HUES48 (cell line): ENCODE measurements around the gene ECHS1.

Source experiments
- H3K27ac ChIP-seq: one replicate; pipeline ENCODE4 v1.7.0; 2013; ENCODE audit warnings: low read depth, low read length, inconsistent platforms
- H3K27me3 ChIP-seq: 2 replicates; pipeline ENCODE4 v1.6.1; 2013; ENCODE audit warnings: mild to moderate bottlenecking, low read length; ENCODE audit not compliant: control insufficient read depth, insufficient read depth
- H3K36me3 ChIP-seq: 2 replicates; pipeline ENCODE4 v1.6.1; 2013; ENCODE audit warnings: low read length; ENCODE audit not compliant: control insufficient read depth, insufficient read depth
- H3K4me1 ChIP-seq: 2 replicates; pipeline ENCODE4 v1.6.1; 2013; ENCODE audit warnings: mild to moderate bottlenecking, low read length; ENCODE audit not compliant: control insufficient read depth, insufficient read depth
- H3K4me3 ChIP-seq: 2 replicates; pipeline ENCODE4 v1.5.1; 2013; ENCODE audit warnings: mild to moderate bottlenecking, low read depth, low read length
- H3K9ac ChIP-seq: 2 replicates; pipeline ENCODE4 v1.6.1; 2013; ENCODE audit warnings: mild to moderate bottlenecking, low read depth, low read length, moderate library complexity
- H3K9me3 ChIP-seq: 2 replicates; pipeline ENCODE4 v1.6.1; 2013; ENCODE audit warnings: low read length; ENCODE audit not compliant: control insufficient read depth, insufficient read depth

Gene ECHS1

DNA sequence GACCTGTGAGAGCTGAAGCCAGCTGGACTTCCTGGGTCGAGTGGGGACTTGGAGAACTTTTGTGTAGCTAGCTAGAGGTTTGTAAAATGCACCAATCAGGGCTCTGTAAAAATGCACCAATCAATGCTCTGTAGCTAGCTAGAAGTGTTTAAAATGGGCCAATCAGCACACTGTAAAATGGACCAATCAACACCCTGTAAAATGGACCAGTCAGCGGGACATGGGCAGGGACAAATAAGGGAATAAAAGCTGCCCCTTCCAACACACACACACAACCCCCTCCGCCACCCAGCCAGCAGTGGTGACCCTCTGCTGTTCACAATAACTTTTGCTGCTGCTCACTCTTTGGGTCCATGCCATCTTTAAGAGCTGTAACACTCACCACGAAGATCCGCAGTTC, 57.3 kb downstream of the ECHS1 start:
- Histone ChIP-seq H3K27ac (no peak overlapping the region), H3K36me3 (peaks cover 18% of the 10 kb centered on the region), H3K4me1 (no peaks in the 10 kb centered on the region), H3K27me3 (peaks cover 9% of the 10 kb centered on the region), H3K9me3 (no peaks in the 10 kb centered on the region), H3K9ac (no peak overlapping the region), H3K4me3 (no peak overlapping the region)

DNA sequence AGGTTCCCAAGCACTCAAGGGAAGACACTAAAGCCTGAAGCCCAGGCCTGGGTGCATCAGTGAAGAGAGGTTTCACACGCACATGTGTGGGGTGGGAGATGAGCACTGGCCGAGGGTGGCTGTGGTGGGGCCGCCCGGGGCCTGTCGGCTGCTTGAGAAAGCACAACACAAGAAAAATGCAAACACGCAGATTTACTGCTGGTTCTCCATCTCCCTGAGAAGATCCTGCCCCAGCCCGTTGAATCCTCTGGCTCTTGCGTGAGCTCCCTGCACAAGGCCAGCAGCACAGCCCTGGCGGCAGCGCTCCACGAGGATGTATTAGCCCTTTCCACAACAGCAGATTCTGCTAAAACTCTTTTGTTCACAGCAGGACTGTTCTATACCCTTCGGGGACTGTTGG, 58.2 kb downstream of the ECHS1 start:
- no peak overlapping the region for H3K27ac ChIP-seq
- H3K9ac ChIP-seq, result no peak overlapping the region

DNA sequence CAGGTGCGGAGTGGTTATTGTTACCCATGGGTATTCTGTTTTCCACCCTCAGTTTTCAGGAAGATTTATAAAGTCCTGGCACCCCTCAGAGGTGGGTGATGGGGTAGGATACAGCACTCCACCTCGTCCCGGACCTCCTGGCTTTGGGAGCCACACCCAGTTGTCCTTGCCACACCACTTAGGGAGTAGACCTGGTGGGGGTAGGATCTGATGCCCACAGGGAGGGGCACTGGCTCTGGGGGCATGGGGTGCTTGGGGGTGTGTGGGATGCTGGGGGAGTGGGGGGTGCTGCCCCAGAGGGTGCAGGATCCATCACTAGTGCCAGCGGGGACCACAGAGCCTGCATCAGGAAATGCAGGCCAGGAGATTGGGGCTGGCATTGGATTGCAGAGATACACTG, 60.0 kb downstream of the ECHS1 start:
- Histone ChIP-seq H3K27me3 (no peaks in the 10 kb centered on the region), H3K4me3 (no peak overlapping the region), H3K27ac (no peak overlapping the region), H3K4me1 (no peaks in the 10 kb centered on the region), H3K9ac (no peak overlapping the region), H3K36me3 (peaks cover 32% of the 10 kb centered on the region), H3K9me3 (no peaks in the 10 kb centered on the region)

More for the DNA sequence above, 58.2 kb downstream of the ECHS1 start:
- H3K36me3 ChIP-seq, result peaks cover 28% of the 10 kb centered on the region
- H3K27me3 ChIP-seq, result peaks cover 9% of the 10 kb centered on the region
- H3K4me3 ChIP-seq, result no peak overlapping the region
- H3K4me1 ChIP-seq, result no peaks in the 10 kb centered on the region
- no peaks in the 10 kb centered on the region for H3K9me3 ChIP-seq

DNA sequence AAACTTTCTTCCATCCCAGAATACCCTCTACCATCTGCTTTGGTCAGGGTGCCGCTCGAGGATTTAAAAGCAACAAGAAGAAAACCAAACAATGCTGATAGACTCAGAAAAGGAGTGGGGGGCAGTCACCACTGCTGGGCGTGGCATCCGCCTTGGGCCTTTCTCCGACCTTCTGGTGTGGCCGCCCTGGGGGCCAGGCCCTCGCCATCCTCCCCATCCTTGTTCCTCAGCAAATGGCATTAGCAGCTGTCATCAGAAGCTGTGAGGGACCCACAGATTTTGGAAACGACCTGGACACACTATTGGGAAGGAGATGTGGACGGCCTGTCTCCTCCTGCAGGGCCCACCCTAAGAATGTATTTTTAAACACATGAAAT, 60.4 kb downstream of the ECHS1 start:
- Histone ChIP-seq H3K4me1 (no peaks in the 10 kb centered on the region), H3K27ac (no peak overlapping the region), H3K27me3 (no peaks in the 10 kb centered on the region), H3K4me3 (no peak overlapping the region), H3K9me3 (no peaks in the 10 kb centered on the region), H3K36me3 (peaks cover 32% of the 10 kb centered on the region), H3K9ac (no peak overlapping the region)
